ENCODE results near the gene ALDH1L1.

Gene ALDH1L1

GRCh38 chr3:126119976-126120375 is 60.4 kb downstream of the ALDH1L1 start:
- no peak for DNase-seq (ENCODE audit: low spot score)

GRCh38 chr3:126119008-126119675 is 61.2 kb downstream of the ALDH1L1 start:
- DNase-seq (ENCODE audit: low spot score): no peak

GRCh38 chr3:126118591-126118990 is 61.8 kb downstream of the ALDH1L1 start:
- no peak for DNase-seq (ENCODE audit: low spot score)

GRCh38 chr3:126117786-126118185 is 62.6 kb downstream of the ALDH1L1 start:
- DNase-seq (ENCODE audit: low spot score): no peak

- no peak for DNase-seq (ENCODE audit: low spot score)
Observed at GRCh38 chr3:126117212-126117611, 63.2 kb downstream of the ALDH1L1 start.

- no peak for DNase-seq (ENCODE audit: low spot score)
Observed at GRCh38 chr3:126116526-126116925, 63.9 kb downstream of the ALDH1L1 start.

- DNase-seq (ENCODE audit: low spot score): no peak
Observed at GRCh38 chr3:126114443-126115386, 65.7 kb downstream of the ALDH1L1 start.

- DNase-seq (ENCODE audit: low spot score): no peak
Observed at GRCh38 chr3:126113733-126114442, 66.5 kb downstream of the ALDH1L1 start.

GRCh38 chr3:126113238-126113555 is 67.2 kb downstream of the ALDH1L1 start:
- no peak for DNase-seq (ENCODE audit: low spot score)

GRCh38 chr3:126112531-126113237 is 67.7 kb downstream of the ALDH1L1 start:
- no peak for DNase-seq (ENCODE audit: low spot score)

GRCh38 chr3:126111566-126112475 is 68.6 kb downstream of the ALDH1L1 start:
- no peak for DNase-seq (ENCODE audit: low spot score)

GRCh38 chr3:126111126-126111551 is 69.2 kb downstream of the ALDH1L1 start:
- DNase-seq (ENCODE audit: low spot score): no peak

- DNase-seq (ENCODE audit: low spot score): no peak
Observed at GRCh38 chr3:126110431-126111125, 69.8 kb downstream of the ALDH1L1 start.

- no peak for DNase-seq (ENCODE audit: low spot score)
Observed at GRCh38 chr3:126109880-126110235, 70.5 kb downstream of the ALDH1L1 start.

GRCh38 chr3:126109146-126109879 is 71.1 kb downstream of the ALDH1L1 start:
- no peak for DNase-seq (ENCODE audit: low spot score)

- DNase-seq (ENCODE audit: low spot score): no peak
Observed at GRCh38 chr3:126108676-126109050, 71.7 kb downstream of the ALDH1L1 start.

GRCh38 chr3:126107957-126108675 is 72.3 kb downstream of the ALDH1L1 start:
- DNase-seq (ENCODE audit: low spot score): no peak

- no peak for DNase-seq (ENCODE audit: low spot score)
Observed at GRCh38 chr3:126107203-126107939, 73.0 kb downstream of the ALDH1L1 start.

Measured in RKO (cell line).